ENCODE measurements around the gene EMC9.

Gene EMC9

DNA sequence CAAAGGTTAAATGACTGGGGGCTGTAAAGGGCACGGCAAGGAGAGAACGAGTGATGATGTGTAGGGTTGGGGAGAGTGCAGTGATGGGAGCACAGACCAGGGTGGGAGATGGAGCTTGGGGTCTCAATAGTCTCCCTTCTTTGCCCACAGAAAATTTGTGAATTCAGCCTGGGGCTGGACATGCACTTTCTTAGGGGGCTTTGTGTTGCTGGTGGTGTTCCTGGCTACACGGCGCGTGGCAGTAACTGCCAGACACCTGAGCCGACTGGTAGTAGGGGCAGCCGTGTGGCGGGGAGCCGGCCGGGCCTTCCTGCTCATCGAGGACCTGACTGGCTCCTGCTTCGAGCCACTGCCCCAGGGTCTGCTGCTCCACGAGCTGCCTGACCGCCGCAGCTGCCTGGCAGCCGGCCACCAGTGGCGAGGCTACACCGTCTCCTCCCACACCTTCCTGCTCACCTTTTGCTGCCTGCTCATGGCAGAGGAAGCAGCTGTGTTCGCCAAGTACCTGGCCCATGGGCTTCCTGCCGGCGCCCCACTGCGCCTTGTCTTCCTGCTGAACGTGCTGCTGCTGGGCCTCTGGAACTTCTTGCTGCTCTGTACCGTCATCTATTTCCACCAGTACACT lies 9.2 kb downstream of the EMC9 start:
- no peak for DNase-seq

DNA sequence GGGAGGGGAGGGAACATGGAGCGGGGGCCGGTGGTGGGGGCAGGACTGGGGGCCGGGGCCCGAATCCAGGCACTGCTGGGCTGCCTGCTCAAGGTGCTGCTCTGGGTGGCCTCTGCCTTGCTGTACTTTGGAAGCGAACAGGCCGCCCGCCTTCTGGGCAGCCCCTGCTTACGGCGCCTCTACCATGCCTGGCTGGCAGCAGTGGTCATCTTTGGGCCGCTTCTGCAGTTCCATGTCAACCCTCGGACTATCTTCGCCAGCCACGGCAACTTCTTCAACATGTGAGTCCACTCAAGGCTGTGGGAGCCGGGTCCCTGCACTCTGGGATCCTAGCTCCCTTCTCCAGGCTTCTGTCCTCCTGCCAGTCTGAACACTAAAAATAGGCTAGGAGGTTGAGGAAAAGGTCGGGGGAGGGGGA lies 9.8 kb downstream of the EMC9 start:
- no peak for DNase-seq

DNA sequence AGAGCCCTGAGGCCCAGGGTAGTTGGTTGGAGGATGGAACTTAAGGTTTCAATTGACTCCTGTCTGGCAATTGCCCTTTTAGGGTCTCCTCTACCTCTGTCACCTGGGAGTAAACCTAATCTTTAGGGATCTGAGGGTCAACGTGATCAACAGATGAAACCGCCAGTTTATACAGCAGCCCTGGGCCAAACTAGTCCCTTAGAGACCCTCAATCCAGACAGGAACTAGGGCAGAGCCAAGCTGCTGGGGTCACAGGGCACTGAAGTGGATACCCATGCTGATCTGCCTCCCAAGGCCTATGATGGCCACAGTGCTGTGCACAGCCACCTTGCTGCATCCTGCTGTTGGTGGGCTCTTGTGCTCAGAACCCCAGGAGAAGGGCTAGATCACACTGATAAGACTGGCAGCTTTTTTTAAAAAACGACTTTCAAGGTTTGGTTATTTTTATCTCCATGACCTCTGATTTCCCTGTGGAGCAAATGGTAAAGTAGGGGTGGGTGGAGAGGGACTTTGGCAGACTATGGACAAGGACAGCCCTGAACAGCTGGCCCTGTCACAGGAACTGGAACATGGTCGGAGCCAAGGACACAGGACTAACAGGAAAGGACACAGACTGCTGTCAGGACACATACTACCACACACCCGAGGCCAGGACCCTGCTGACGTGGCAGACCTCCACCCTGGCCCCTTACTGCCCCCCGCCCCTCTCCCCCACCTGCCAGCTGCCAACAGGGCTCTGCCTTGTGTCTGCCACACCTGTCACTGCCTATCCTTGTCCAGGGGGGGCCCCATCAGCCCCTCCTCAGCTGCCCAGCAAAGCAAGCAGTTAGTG lies 10.5 kb downstream of the EMC9 start:
- DNase-seq, result no peak

DNA sequence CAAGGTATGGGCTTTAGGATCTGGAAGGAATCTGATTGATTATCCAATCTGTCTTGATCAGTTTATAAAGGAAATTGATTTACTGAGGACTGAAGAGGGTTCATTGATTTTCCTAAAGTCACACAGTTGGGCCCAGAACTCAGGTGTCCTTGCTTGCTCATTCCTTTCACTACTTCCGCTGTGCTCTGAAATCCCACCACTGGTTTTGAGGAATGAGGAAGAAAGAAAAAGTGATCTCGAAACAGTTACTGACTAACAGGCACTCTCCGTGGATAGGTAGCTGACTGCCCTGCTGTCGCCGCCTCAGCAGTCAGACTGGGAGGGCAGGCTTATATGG lies 11.0 kb downstream of the EMC9 start, which contains the start of gene FITM1:
FITM1 (plus strand) TSS at position 280 of the 337 bp plus-strand sequence. CDS start 905 bp downstream, outside the sequence.
- DNase-seq, result no peak

DNA sequence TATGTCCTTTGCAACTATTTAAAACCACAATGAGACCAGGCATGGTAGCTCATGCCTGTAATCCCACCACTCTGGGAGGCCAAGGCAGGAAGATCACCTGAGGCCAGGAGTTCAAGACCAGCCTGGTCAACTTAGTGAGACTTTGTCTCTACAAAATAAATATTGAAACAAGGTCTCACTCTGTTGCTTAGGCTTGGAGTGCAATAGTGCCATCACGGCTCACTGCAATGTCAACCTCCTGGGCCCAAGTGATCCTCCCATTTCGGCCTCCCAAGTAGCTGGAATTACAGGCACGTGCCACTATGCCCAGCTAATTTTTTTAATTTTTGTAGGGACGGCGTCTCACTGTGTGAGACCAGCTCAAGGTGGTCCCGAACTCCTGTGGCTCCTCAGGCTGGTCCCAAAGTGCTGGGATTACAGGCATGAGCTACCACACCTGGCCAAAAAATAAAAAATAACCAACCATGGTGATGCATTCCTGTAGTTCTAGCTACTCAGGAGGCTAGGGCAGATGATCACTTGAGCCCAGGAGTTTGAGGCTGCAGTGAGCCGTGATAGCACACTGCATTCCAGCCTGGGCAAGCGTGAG lies 11.9 kb downstream of the EMC9 start:
- no peak for DNase-seq

DNA sequence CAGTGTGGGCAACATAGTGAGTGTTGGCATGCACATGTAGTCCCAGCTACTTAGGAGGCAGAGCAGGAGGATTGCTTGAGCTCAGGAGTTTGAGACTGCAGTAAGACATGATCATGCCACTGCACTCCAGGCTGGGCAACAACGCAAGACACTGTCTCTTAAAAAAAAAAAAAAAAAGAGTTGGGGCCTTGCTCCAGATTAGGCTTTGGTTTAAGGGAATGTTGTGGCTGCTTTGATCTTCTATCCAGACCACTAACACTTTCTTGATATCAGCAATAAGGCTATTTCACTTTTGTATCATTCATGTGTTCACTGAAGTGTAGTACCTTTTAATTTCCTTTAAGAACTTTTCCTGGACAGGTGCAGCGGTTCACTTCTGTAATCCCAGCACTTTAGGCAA lies 13.7 kb downstream of the EMC9 start:
- DNase-seq, result no peak

- DNase-seq, result no peak
Measured at GRCh38 chr14:24126939-24127338, 14.5 kb downstream of the EMC9 start.

DNA sequence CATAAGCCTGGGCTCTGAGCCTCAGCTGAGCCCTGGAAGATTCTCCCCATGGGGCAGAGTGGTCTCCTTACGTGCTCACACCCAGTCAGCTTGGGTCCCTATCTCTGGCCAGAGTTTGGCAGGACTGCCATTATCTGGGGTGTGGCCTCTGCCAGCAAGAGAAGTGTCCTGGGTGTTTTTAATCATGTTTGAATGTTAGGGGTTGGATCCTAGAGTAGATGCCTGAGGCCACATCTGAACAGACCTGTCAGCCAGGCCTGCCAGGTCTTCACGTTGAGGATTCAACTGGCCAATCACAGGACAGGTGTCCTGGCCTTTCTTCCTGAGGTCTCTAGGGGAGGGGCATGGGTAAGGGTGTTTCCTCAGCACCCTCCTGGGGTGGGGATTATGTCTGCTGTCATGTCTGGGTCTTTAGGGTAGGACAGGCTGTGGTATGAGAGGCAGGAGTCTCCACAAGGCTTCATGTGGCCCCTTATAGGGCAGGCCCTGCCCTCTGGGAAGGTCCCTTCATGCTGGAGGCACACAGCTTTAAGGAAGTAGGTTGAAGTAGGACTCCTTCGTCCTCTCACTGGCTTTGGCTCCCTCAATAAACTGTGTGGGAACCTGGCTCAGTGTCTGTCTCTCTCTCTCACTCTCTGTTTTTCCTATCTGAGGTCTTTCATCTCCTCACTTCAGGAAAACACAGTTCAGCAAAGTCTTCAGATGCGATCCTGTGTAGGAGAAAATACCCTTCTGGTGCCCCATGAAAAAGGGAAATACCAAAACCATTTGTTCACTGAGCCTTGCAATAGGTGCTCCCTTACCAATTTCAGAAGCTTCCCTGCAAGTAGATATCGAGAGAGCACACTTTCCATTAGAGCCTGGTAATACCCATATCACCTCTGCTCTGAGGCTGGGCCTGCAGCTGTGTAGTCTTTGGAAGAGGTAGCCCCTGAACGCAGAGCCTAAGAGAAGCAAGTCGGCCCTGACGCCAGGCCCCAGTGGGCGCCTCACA lies 17.7 kb downstream of the EMC9 start:
- no peak for DNase-seq

- DNase-seq, result no peak
Measured at GRCh38 chr14:24122898-24123297, 18.5 kb downstream of the EMC9 start.

DNA sequence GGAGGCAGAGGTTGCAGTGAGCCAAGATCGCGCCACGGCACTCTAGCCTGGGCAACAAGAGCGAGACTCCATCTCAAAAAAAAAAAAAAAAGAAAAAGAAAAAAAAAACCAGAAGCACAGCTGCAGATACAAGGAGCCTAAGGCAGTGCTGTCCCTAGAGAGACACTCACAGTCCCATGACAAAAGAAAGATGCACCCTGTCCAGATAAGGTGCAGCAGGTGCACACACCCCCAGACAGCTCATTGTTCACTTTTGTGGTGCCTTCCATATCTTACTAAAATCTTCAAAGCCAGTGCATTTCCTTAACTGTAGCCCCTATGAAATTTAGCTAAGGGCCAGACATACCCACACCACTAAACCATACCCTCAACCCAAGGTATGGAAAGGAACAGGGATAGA lies 19.0 kb downstream of the EMC9 start:
- DNase-seq, result no peak

DNA sequence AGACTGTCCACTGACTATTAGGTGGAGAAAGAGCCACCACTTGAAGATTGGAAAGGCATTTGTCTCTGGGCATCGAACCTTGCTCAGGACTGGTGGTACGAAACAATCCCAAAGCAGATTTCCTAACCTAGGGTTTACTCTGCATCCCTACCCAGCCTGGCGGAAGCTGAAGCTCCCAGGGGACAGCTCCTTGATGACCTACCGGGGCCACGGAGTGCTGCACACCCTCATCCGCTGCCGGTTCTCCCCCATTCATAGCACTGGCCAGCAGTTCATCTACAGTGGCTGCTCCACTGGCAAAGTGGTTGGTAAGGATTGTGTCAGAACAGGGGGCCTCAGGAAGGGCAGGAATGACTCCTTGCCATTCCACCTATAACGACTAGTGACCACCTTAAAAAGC lies 20.2 kb downstream of the EMC9 start:
- DNase-seq, result no peak

- DNase-seq, result no peak
Measured at GRCh38 chr14:24119691-24120090, 21.7 kb downstream of the EMC9 start.

- DNase-seq, result no peak
Measured at GRCh38 chr14:24117179-24117578, 24.2 kb downstream of the EMC9 start.

DNA sequence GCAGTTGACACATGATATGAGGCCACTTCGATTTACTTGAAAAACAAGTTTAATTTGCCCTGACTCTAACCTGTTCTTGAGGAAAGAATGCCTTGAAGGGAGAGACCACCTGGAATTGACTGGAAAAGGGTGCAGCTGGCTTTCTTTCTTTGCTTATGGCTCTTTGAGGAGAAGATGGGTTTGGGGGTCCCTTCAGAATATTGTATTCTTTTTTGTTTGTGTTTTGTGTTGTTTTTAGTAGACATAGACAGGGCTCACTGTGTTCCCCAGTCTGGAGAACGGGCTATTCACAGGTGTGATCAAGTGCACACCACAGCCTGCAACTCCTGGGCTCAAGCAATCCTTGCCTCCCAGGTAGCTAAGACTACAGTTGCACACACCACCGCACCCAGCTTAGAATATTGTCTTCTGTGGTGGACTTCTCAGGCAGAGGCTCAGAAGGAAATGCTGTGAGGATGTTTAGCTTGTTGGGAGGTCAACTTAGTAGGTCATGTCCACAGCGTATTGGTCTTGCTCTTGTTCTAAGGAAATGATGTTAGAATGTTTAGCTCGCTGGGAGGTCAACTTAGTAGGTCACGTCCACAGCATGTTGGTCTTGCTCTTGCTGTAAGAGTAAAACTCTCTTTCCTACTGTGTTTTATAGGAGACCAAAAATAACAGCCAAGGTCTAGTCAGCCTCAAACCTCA lies 25.1 kb downstream of the EMC9 start:
- no peak for DNase-seq

DNA sequence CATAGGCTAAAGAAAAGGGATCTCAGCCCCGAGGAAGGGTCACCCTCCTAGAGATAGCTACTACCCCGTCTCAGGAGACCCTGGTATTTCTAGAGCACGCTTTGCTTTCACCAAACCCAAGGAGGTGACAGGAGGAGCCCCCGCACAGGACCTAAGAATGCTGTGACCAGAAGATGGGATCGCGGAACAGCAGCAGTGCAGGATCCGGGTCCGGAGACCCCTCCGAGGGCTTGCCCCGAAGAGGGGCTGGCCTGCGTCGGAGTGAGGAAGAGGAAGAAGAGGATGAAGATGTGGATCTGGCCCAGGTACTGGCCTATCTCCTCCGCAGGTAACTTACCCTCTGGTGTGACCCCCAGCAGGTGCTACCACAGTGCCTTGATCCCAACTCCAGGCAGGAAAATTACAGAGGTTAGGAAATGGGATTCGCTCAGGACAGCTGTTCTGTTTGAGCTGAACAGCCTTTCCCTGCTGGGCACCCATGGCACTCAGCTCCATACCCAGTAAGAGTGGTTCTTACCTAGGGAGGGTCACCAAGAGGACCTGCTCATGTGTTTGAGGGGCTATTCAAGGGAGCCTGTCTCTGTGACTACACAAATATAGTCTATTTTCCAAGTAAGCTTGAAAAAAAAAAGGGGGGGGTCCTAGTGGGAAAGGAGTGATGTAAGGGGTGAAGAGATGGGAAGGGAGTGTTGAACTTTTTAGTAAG lies 25.8 kb downstream of the EMC9 start:
- DNase-seq, result no peak

- peak; percentile 93 to 100 (median 99) for DNase-seq
Measured at GRCh38 chr14:24114532-24115421, 26.6 kb downstream of the EMC9 start, which contains the start of the genes DCAF11 and NRL. Gene DCAF11 (plus strand): TSS chr14:24114777. CDS start chr14:24115595, 818 bp downstream. Gene NRL (minus strand): TSS chr14:24114949. CDS start chr14:24082848, 32,101 bp downstream.

DNA sequence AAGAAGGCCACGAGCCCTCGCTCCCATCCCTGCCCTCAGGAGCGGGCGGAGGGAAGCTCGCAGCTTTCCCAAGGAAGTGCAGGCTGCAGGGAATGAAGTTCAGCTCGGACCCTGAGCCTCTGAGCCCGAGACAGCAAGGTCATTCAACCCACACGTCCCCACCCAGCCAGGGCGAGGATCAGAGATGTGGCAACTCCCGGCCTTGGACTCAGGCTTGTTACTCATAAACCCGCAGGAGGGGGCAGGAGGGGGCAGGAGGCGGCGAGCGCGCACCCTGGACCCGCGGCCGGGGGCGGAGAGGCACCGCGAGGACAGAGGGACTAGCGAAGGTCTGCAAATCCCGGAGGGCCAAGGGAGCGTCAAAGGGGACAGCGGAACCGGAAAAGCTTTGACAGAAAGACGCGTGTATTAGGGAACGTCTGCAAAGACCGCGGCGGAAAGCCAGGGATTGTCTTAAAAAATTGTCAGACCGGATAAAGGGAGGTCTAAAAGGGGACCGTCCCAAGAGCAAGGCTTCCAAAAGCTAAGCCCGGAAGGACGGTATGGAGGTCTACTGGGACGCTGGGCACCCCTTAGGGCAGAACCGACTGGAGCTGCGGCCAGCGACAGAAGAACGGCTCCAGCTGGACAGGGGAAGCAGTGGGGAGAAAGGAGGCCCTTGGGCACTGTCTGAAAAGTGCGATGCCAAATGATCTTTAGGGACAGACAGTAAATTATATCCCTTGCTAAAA lies 27.4 kb downstream of the EMC9 start:
- peak in 53 of 56 donors; percentile 60 to 95 (median 85) for DNase-seq

DNA sequence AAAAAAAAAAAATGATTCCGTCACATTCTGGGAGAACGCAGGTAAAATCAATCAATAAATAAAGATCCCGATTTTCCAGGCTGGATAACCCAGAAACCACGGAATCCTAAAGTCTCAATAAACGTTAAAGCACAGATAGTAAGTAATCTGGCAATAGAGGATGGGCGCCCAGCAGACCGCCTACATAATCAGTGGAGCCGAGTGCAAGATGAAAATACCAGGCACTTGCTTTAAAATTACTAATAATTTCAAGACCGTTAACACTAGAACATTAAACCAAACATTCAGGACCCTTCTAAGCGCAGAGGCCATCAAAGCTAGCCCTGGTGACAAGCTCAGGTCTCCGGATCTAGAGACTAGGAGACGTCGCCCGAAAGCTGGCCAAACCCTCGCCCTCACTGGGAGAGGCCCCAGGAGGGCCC lies 28.0 kb downstream of the EMC9 start:
- DNase-seq, result no peak

Measured in amygdala (tissue), 56 donors.